GM12878 (cell line): ENCODE measurements around the gene RNF183. TPM values are rescaled to one million over a fixed set of nuclear protein-coding genes. Genes with fewer than 3 reads are reported as not detected.
A peak's percentile ranks its signal among the peaks of the same experiment; 100 is the strongest.

ENCODE experiments used
- ASH2L ChIP-seq: fragments of 300-600, 200-600 bp; sonication (generic); IDR thresholded peaks from 2 replicates; pipeline ENCODE4 v1.6.1; 2017; ENCODE audit warnings: low read depth, mild to moderate bottlenecking, borderline replicate concordance
- BCL11A ChIP-seq: IDR thresholded peaks from 2 replicates; pipeline ENCODE4 v1.6.1; 2011; ENCODE audit warnings: low read depth, low read length
- CBFB ChIP-seq: IDR thresholded peaks from 2 replicates; pipeline ENCODE4 v1.6.1; 2016; ENCODE audit warnings: antibody characterized with exemption, low read depth
- DPF2 ChIP-seq: fragments of 450-650 bp; IDR thresholded peaks from 2 replicates; pipeline ENCODE4 v1.6.1; 2017; ENCODE audit warnings: mild to moderate bottlenecking
- ELK1 ChIP-seq: IDR thresholded peaks from 2 replicates; pipeline ENCODE4 v1.6.1; 2012; ENCODE audit warnings: low read depth, low read length, improper control_type of control experiment
- ETV6 ChIP-seq, 2 experiments: fragments of 450-650 bp in 1 of 2; IDR thresholded peaks in 1 of 2; conservative IDR thresholded peaks in 1 of 2; 2 replicates each; pipeline ENCODE4 v1.6.1; 2014; ENCODE audit warnings: antibody characterized with exemption in 1 of 2, borderline replicate concordance in 1 of 2, low read depth in 1 of 2, mild to moderate bottlenecking in 1 of 2, moderate library complexity in 1 of 2
- HCFC1 ChIP-seq: fragments of 150-350 bp; IDR thresholded peaks from 2 replicates; pipeline ENCODE4 v1.6.1; 2014; ENCODE audit warnings: low read length
- IRF4 ChIP-seq: IDR thresholded peaks from 2 replicates; pipeline ENCODE4 v1.6.1; 2011; ENCODE audit warnings: low read depth, low read length
- IRF5 ChIP-seq: fragments of 450-650 bp; IDR thresholded peaks from 2 replicates; pipeline ENCODE4 v1.6.1; 2017; ENCODE audit warnings: borderline replicate concordance
- JUND ChIP-seq: IDR thresholded peaks from 2 replicates; pipeline ENCODE4 v1.6.1; 2012; ENCODE audit warnings: low read depth, mild to moderate bottlenecking, low read length, improper control_type of control experiment, moderate library complexity
- KAT2A ChIP-seq: conservative IDR thresholded peaks from 2 replicates; pipeline ENCODE4 v1.6.1; 2011; ENCODE audit warnings: low read depth, low read length; ENCODE audit not compliant: control insufficient read depth
- LARP7 ChIP-seq: fragments of 450-650 bp; IDR thresholded peaks from 2 replicates; pipeline ENCODE4 v1.6.1; 2017; ENCODE audit warnings: mild to moderate bottlenecking
- NBN ChIP-seq: fragments of 450-650 bp; IDR thresholded peaks from 2 replicates; pipeline ENCODE4 v1.6.1; 2016
- NKRF ChIP-seq: fragments of 450-650 bp; conservative IDR thresholded peaks from 2 replicates; pipeline ENCODE4 v1.6.1; 2017; ENCODE audit warnings: mild to moderate bottlenecking, moderate library complexity
- RAD51 ChIP-seq: fragments of 450-650 bp; IDR thresholded peaks from 2 replicates; pipeline ENCODE4 v1.6.1; 2016; ENCODE audit warnings: moderate library complexity, mild to moderate bottlenecking, inconsistent platforms
- RELA ChIP-seq: fragments of 450-650 bp; IDR thresholded peaks from 2 replicates; pipeline ENCODE4 v1.8.0; 2014; ENCODE audit warnings: borderline replicate concordance; ENCODE audit not compliant: partially characterized antibody
- SREBF2 ChIP-seq: IDR thresholded peaks from 2 replicates; pipeline ENCODE4 v1.6.1; 2012; ENCODE audit warnings: mild to moderate bottlenecking, low read length
- TAF1 ChIP-seq: IDR thresholded peaks from 2 replicates; pipeline ENCODE4 v1.6.1; 2011; ENCODE audit warnings: mild to moderate bottlenecking, low read depth, low read length, borderline replicate concordance
- TBL1XR1 ChIP-seq: IDR thresholded peaks from 2 replicates; pipeline ENCODE4 v1.6.1; 2012; ENCODE audit warnings: low read depth, low read length, improper control_type of control experiment
- TCF7 ChIP-seq: IDR thresholded peaks from 2 replicates; pipeline ENCODE4 v1.6.1; 2014; ENCODE audit warnings: antibody characterized with exemption, borderline replicate concordance
- ZNF217 ChIP-seq: fragments of 450-650 bp; IDR thresholded peaks from 2 replicates; pipeline ENCODE4 v1.6.1; 2017; ENCODE audit warnings: antibody characterized with exemption, mild to moderate bottlenecking
- ZNF24 ChIP-seq: fragments of 450-650 bp; IDR thresholded peaks from 2 replicates; pipeline ENCODE4 v1.6.1; 2017; ENCODE audit warnings: antibody characterized with exemption, mild to moderate bottlenecking
- ZSCAN29 ChIP-seq: fragments of 450-650 bp; IDR thresholded peaks from 2 replicates; pipeline ENCODE4 v1.6.1; 2017; ENCODE audit warnings: mild to moderate bottlenecking, moderate library complexity
- polyA plus RNA-seq, 11 experiments: library from polyadenylated mRNA; depleted of rRNA in 4 of 11; unstranded in 6 of 11; stranded (reverse) in 5 of 11; fragments of >200 nt; fragmentation: Nextera tagmentation in 4 of 11; fragmentation: Illumina TruSeq in 1 of 11; extraction: Ambion mirVana in 4 of 11; extraction: Trizol in 1 of 11; gene quantifications; 1 replicate in 1 of 11; 2 replicates in 10 of 11; pipeline versions ENCODE4 v1.2.1 to v1.2.3, GENCODE V29; 2011 to 2016; ENCODE audit warnings: inconsistent platforms in 2 of 11, missing spikeins in 2 of 11, low read depth in 1 of 11
- total RNA-seq, 4 experiments: library from RNA; depleted of rRNA in 3 of 4; stranded (reverse); fragments of >200 nt in 3 of 4; fragmentation: Illumina TruSeq in 1 of 4; extraction: Trizol in 1 of 4; gene quantifications; 2 replicates each; pipeline versions ENCODE4 v1.2.1 to v1.2.3, GENCODE V29; 2013 to 2021

RNF183 gene
- total and polyA plus RNA-seq, 10 of the 15 experiments (the other 5 are each of a cell fraction or from before 2014, with no cell fraction given), result 0.03 to 0.26 (median 0.07) TPM; not detected in 6

GRCh38 chr9:113275157-113276131, 27.7 kb downstream of the RNF183 start, which contains the start of the genes CDC26 and PRPF4 (continued):
- TF ChIP-seq NKRF (peak; percentile 95), ETV6 (conservative IDR thresholded peaks at IDR 0.05 in 1 of 2, IDR thresholded peaks at IDR 0.05 in 1 of 2; ENCODE audit: borderline replicate concordance in 1 of 2, low read depth in 1 of 2) (no peak), ASH2L (no peak), ZSCAN29 (no peak), TBL1XR1 (peak; percentile 73; the same call in 1 of the 2 replicates), RELA (no peak), LARP7 (peak; percentile 33), ZNF217 (no peak), ZNF24 (no peak), IRF5 (peak; percentile 37; the same call in 1 of the 2 replicates), TAF1 (peak; percentile 89), HCFC1 (peak; percentile 92), NBN (peak; percentile 90), BCL11A (no peak), KAT2A (no peak), IRF4 (0 out of 2 replicates have a peak, but pooled peaks have one; percentile 8), ELK1 (no peak), JUND (no peak), TCF7 (no peak), DPF2 (no peak; the same call in 1 of the 2 replicates), SREBF2 (no peak), RAD51 (no peak), CBFB (peak; percentile 82; the same call in 1 of the 2 replicates)
